Measurements from ENCODE around the gene ZCCHC24. TPM values are rescaled to one million over a fixed set of nuclear protein-coding genes. Genes with fewer than 3 reads are reported as not detected.

The ZCCHC24 gene
- polyA plus RNA-seq, 3 donors = 3.9 to 5.0 (median 4.0) TPM

DNA sequence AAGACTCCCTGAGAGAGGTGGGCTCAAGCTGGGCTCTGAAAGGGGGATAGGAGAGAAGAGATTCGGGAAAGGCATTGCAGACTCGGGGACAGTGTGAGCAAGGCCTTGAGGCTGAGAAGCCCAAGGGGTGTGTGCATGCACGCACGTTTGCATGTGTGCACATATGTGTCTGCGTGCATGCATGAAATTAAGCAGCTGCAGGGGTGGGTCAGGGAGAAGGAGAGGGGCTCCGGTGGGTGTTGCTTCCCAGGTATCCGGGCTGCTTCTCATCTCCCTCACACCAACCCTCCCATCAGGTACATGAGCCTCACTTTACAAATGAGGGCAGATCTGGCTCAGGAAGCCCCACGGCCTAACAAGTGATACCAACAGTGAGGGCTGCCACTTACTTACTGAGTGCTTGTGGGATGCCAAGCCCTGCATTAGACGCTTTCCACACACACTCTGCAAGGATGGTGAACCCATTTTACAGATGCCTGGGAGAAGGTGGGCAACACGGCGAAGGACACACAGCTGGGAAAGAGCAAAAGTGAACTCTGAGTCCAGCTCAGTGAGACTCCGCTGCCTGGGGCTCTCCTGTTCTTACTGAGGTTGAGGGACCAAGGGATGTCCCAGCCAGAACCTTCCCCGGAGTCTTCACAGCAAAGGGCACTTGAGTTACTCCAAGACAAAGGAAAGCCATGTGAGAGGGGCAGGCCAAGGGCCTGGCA is 26.4 kb downstream of the ZCCHC24 start:
- Histone ChIP-seq H3K4me2 (replicated peaks; ENCODE audit: extremely low read depth, low read length, poor library complexity, severe bottlenecking) (peak overlapping the region; percentile 53), H3K27me3 (ENCODE audit: control insufficient read depth in 2 of 2, insufficient read depth in 2 of 2, low read length in 2 of 2) (no peaks in the 10 kb centered on the region), H3K4me1 (ENCODE audit: control insufficient read depth in 1 of 2, insufficient read depth in 2 of 2, low read length in 2 of 2) (peaks cover 0 to 65% of the 10 kb centered on the region in 2 donors), H3K27ac (ENCODE audit: low read depth in 1 of 2, low read length in 2 of 2) (peak overlapping the region in 1 of 2 donors; percentile 15), H3K79me2 (ENCODE audit: insufficient read depth, low read length) (no peaks in the 10 kb centered on the region), H4K20me1 (ENCODE audit: insufficient read depth, low read length) (no peaks in the 10 kb centered on the region), H3K9me3 (replicated peaks in 1 of 2; ENCODE audit: control insufficient read depth in 1 of 2, insufficient read depth in 1 of 2, low read length in 2 of 2) (no peaks in the 10 kb centered on the region), H3K4me3 (replicated peaks in 1 of 3; ENCODE audit: low read depth in 2 of 3, low read length in 3 of 3) (peak overlapping the region in 1 of 3 experiments; percentile 23), H3K36me3 (replicated peaks in 1 of 2; ENCODE audit: control insufficient read depth in 1 of 2, insufficient read depth in 2 of 2, low read length in 2 of 2) (peaks cover 2 to 5% of the 10 kb centered on the region in 2 donors), H3K9ac (ENCODE audit: insufficient read depth, low read length, poor library complexity, severe bottlenecking) (no peak overlapping the region), H2AFZ (ENCODE audit: insufficient read depth, low read depth, low read length, poor library complexity, severe bottlenecking) (no peak overlapping the region)
- peak overlapping the region; percentile 7 to 81 (median 69) for H3K27ac Mint-ChIP-seq
- WGBS (ENCODE audit: insufficient coverage) = 97% methylated on average over 11 of the region's 13 CpGs
- H3K4me1 Mint-ChIP-seq = peaks cover 21% of the 10 kb centered on the region
- DNase-seq = no peak
- intact Hi-C loops (cut with micrococcal nuclease) = no loop called here
- peak overlapping the region in 1 of 2 donors; percentile 68 for H3K4me3 Mint-ChIP-seq
- TF ChIP-seq, protein P1, sequence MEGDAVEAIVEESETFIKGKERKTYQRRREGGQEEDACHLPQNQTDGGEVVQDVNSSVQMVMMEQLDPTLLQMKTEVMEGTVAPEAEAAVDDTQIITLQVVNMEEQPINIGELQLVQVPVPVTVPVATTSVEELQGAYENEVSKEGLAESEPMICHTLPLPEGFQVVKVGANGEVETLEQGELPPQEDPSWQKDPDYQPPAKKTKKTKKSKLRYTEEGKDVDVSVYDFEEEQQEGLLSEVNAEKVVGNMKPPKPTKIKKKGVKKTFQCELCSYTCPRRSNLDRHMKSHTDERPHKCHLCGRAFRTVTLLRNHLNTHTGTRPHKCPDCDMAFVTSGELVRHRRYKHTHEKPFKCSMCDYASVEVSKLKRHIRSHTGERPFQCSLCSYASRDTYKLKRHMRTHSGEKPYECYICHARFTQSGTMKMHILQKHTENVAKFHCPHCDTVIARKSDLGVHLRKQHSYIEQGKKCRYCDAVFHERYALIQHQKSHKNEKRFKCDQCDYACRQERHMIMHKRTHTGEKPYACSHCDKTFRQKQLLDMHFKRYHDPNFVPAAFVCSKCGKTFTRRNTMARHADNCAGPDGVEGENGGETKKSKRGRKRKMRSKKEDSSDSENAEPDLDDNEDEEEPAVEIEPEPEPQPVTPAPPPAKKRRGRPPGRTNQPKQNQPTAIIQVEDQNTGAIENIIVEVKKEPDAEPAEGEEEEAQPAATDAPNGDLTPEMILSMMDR (IDR thresholded peaks at IDR 0.05) = no peak
- peaks cover 2 to 4% (median 3%) of the 10 kb centered on the region in 3 donors for H3K27me3 Mint-ChIP-seq (ENCODE audit: low read depth in 3 of 3)
- H3K9me3 Mint-ChIP-seq = no peaks in the 10 kb centered on the region
- peaks cover 30 to 58% of the 10 kb centered on the region in 2 donors for H3K36me3 Mint-ChIP-seq

DNA sequence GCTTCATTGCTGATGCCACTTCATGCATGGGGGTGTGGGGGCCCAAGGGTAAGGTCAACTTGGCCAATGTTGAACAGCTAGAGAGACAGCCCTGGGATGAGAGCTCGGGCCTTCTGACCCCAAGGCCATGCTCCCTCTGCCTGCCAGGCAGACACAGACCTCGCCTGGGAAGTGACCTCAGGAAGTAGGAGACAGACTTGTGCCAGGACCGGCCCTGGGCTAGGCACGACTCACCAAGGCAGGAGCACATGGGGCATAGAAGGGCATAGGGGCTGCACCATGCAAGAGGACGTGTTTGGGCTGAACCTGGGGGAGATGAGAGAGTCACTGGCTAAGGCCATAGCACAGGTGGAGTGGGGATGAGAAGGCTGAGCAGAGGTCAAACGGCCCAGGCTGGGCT is 27.1 kb downstream of the ZCCHC24 start:
- Histone ChIP-seq H3K27ac (ENCODE audit: low read depth in 1 of 2, low read length in 2 of 2) (no peak overlapping the region), H3K36me3 (replicated peaks in 1 of 2; ENCODE audit: control insufficient read depth in 1 of 2, insufficient read depth in 2 of 2, low read length in 2 of 2) (peaks cover 0 to 5% of the 10 kb centered on the region in 2 donors), H3K4me3 (replicated peaks in 1 of 3; ENCODE audit: low read depth in 2 of 3, low read length in 3 of 3) (peak overlapping the region in 1 of 3 experiments; percentile 6), H2AFZ (ENCODE audit: insufficient read depth, low read depth, low read length, poor library complexity, severe bottlenecking) (no peak overlapping the region), H3K4me2 (replicated peaks; ENCODE audit: extremely low read depth, low read length, poor library complexity, severe bottlenecking) (no peak overlapping the region), H3K9ac (ENCODE audit: insufficient read depth, low read length, poor library complexity, severe bottlenecking) (peak overlapping the region; percentile 4), H3K4me1 (ENCODE audit: control insufficient read depth in 1 of 2, insufficient read depth in 2 of 2, low read length in 2 of 2) (peaks cover 0 to 65% of the 10 kb centered on the region in 2 donors), H4K20me1 (ENCODE audit: insufficient read depth, low read length) (no peaks in the 10 kb centered on the region), H3K9me3 (replicated peaks in 1 of 2; ENCODE audit: control insufficient read depth in 1 of 2, insufficient read depth in 1 of 2, low read length in 2 of 2) (no peaks in the 10 kb centered on the region), H3K27me3 (ENCODE audit: control insufficient read depth in 2 of 2, insufficient read depth in 2 of 2, low read length in 2 of 2) (no peaks in the 10 kb centered on the region), H3K79me2 (ENCODE audit: insufficient read depth, low read length) (no peaks in the 10 kb centered on the region)
- Mint-ChIP-seq H3K4me3 (peak overlapping the region in 1 of 2 donors; percentile 31), H3K9me3 (no peaks in the 10 kb centered on the region), H3K27ac (peak overlapping the region in 2 of 7 donors; percentile 7 to 58), H3K36me3 (peaks cover 32 to 52% of the 10 kb centered on the region in 2 donors), H3K27me3 (ENCODE audit: low read depth in 3 of 3) (peaks cover 3 to 4% (median 4%) of the 10 kb centered on the region in 3 donors), H3K4me1 (peaks cover 21% of the 10 kb centered on the region)
- WGBS (ENCODE audit: insufficient coverage) = 63% methylated on average over 5 of the region's 6 CpGs
- DNase-seq = no peak
- TF ChIP-seq, protein P1 (IDR thresholded peaks at IDR 0.05) = no peak
- intact Hi-C loops (cut with micrococcal nuclease) = no loop called here

Data from CD14-positive monocyte (primary cell).